Lower lobe of right lung (tissue), 2 donors: Measurements from ENCODE around the gene HENMT1. TPM values are rescaled to one million over a fixed set of nuclear protein-coding genes. Genes with fewer than 3 reads are reported as not detected.

Experiments used
- ATAC-seq, 2 donors: fragments of 200-7000 bp; cut with Tn5 transposase; one replicate each; pipeline ENCODE4 v1.9.1; 2020 to 2022; ENCODE audit warnings: mild to moderate bottlenecking in 2 of 2, moderate library complexity in 2 of 2
- DNase-seq: peaks from one replicate; pipeline ENCODE4 v3.0.0-alpha.2; 2020
- H3K27ac ChIP-seq: fragments of 200-600 bp; one replicate; pipeline ENCODE4 v1.8.0; 2022
- H3K27me3 ChIP-seq: fragments of 200-600 bp; one replicate; pipeline ENCODE4 v1.8.0; 2022; ENCODE audit warnings: low read depth
- H3K36me3 ChIP-seq: fragments of 200-600 bp; one replicate; pipeline ENCODE4 v1.8.0; 2022; ENCODE audit warnings: mild to moderate bottlenecking
- H3K4me1 ChIP-seq: fragments of 200-600 bp; one replicate; pipeline ENCODE4 v1.8.0; 2022
- H3K4me3 ChIP-seq: fragments of 200-600 bp; one replicate; pipeline ENCODE4 v1.8.0; 2022; ENCODE audit warnings: mild to moderate bottlenecking
- H3K9me3 ChIP-seq: fragments of 200-600 bp; one replicate; pipeline ENCODE4 v1.8.0; 2022
- intact Hi-C: fragments of 100-400 bp; cut with DNase I; formaldehyde crosslinking; loops from one replicate; pipeline ENCODE4 v1.11.0; 2022
- total RNA-seq: library from RNA; stranded (reverse); fragmentation: NEBNext Ultra II Directional; extraction: Animal tissue kit (Norgen Biotek cat#: 25700); gene quantifications from one replicate; pipeline ENCODE4 v1.2.1, GENCODE V29; 2021
- TF ChIP-seq, protein P1 (sequence below): fragments of 200-600 bp; IDR thresholded peaks from one replicate; pipeline ENCODE4 v1.8.0; 2022; ENCODE audit warnings: antibody characterized with exemption, mild to moderate bottlenecking
- donor health status: DM: no; HTN: yes; CAD: no; lungs with severe emphysema.

HENMT1 gene
- total RNA-seq, 1 donor from 2014 or later, result 6.5 TPM

DNA sequence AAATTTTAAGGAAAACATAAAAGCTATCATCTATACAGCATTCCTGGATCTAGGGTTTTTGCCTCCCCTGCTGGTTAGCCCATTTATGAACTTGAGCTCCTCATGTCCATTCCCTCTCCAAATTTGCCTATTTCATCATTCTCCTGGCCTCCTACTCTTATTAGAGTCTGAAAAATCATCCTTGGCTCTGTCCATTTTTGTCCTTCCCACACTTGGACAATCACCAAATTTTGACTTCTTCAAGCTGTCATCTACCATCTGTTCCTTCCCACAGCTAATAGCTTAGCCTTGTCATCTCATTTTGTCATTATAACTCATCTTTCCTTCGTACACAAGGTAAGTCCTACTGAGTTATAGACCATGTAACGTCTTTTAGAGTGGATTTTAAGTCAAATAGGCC, 2.2 kb upstream of the HENMT1 start:
- no peaks in the 10 kb centered on the region for H3K4me1 ChIP-seq
- no peak for ATAC-seq
- H3K27ac ChIP-seq, result no peak overlapping the region
- no peak for DNase-seq
- H3K9me3 ChIP-seq, result no peaks in the 10 kb centered on the region
- H3K27me3 ChIP-seq, result no peaks in the 10 kb centered on the region
- intact Hi-C loops, result no loop called here
- H3K36me3 ChIP-seq, result no peaks in the 10 kb centered on the region
- no peak overlapping the region for H3K4me3 ChIP-seq
- TF ChIP-seq, protein P1, sequence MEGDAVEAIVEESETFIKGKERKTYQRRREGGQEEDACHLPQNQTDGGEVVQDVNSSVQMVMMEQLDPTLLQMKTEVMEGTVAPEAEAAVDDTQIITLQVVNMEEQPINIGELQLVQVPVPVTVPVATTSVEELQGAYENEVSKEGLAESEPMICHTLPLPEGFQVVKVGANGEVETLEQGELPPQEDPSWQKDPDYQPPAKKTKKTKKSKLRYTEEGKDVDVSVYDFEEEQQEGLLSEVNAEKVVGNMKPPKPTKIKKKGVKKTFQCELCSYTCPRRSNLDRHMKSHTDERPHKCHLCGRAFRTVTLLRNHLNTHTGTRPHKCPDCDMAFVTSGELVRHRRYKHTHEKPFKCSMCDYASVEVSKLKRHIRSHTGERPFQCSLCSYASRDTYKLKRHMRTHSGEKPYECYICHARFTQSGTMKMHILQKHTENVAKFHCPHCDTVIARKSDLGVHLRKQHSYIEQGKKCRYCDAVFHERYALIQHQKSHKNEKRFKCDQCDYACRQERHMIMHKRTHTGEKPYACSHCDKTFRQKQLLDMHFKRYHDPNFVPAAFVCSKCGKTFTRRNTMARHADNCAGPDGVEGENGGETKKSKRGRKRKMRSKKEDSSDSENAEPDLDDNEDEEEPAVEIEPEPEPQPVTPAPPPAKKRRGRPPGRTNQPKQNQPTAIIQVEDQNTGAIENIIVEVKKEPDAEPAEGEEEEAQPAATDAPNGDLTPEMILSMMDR, result no peak

DNA sequence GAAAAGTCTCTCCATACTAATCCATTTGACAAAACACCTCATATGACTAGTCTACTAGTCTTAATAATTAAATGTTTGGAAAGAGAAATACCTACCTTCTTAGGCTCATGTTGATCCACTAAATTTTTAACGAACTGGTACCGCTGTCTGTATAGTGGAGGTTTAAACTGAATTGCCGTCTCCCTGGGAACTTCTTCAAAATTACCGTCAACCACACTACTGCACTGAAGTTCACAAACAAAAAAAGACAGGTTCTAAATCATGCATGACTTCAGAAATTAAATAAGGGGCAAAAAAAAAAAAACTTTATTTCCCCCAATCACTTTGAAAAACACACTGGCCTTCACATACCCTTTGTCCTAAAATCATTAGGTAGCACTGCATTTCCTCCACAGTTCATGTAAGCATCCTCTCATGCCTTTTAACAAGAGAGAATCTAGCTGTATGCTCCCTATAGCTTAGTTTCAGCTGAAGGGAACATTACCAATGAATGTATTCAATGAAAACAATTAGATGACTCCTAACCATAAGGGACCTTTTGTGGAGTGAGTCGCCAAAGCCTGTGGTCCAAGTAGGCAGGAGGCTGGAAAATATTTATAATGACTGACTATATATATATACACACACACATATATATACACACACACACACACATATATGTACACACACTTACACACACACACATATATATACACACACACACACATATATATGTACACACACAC, 3.4 kb downstream of the HENMT1 start:
- no peak for DNase-seq

DNA sequence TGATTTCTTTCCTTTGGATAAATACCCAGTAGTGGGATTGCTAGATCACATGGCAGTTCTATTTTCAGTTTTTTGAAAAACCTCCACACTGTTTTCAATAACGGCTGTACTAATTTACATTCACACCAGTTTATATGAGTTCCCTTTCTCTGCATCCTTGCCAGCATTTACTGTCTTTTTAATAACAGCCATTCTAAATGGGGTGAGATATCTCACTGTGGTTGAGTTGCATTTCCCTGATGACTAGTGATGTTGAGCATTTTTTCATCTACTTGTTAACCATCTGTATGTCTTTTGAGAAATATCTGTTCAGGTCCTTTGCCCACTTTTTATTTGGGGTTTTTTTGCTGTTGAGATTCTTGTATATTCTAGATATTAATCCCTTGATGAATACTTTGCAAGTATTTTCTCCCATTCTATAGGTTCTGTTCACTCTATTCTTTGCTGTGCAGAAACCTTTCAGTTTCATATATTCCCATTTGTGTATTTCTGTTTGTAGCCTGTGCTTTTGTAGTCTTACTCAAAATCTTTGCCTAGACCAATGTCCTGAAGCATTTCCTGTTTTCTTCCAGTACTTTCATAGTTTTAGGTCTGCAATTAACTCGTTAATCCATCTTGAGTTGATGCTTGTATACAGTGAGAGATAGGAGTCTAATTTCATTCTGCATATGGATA, 7.3 kb downstream of the HENMT1 start:
- TF ChIP-seq, protein P1, result no peak
- H3K27me3 ChIP-seq, result no peaks in the 10 kb centered on the region
- no peaks in the 10 kb centered on the region for H3K36me3 ChIP-seq
- DNase-seq (no peak), ATAC-seq (no peak)
- H3K4me3 ChIP-seq, result no peak overlapping the region
- no peaks in the 10 kb centered on the region for H3K4me1 ChIP-seq
- intact Hi-C loops, result no loop called here
- H3K27ac ChIP-seq, result no peak overlapping the region
- H3K9me3 ChIP-seq, result no peaks in the 10 kb centered on the region

More for the DNA sequence above, 3.4 kb downstream of the HENMT1 start:
- intact Hi-C loops, result no loop called here
- Histone ChIP-seq H3K9me3 (no peaks in the 10 kb centered on the region), H3K4me3 (no peak overlapping the region), H3K4me1 (no peaks in the 10 kb centered on the region), H3K27me3 (no peaks in the 10 kb centered on the region), H3K27ac (no peak overlapping the region), H3K36me3 (no peaks in the 10 kb centered on the region)
- TF ChIP-seq, protein P1, result no peak
- ATAC-seq, result no peak

DNA sequence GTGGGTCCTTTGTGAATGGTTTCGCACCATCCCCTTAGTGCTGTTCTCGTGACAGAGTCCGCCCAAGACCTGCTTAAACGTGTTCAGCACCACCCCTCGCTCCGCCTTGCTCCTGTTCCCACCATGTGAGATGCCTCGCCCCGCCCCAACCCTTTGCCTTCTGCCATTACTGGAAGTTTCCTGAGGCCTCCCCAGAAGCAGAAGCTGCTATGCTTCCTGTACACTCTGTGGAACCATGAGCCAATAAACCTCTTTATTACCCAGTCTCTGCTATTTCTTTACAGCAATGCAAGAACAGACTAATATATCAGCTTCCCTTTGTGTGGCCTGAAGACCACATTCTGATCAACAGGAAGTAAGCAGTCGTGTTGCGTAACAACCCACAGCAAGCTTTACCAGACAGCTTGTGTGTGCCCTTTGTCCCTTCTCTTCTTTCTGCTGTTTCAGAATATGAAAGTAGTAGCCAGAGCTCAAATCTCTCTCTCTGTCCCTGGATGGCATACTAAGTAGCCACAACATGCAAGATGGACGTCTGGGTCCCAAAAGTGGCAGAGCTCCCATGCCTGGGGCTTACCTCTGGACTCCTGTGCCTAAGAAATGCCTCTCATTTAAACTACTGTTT, 14.1 kb downstream of the HENMT1 start:
- Histone ChIP-seq H3K4me1 (peaks cover 35% of the 10 kb centered on the region), H3K9me3 (no peaks in the 10 kb centered on the region), H3K4me3 (no peak overlapping the region), H3K27ac (peak overlapping the region; percentile 85), H3K36me3 (no peaks in the 10 kb centered on the region), H3K27me3 (no peaks in the 10 kb centered on the region)
- TF ChIP-seq, protein P1, result no peak
- intact Hi-C loops, result no loop called here
- peak; percentile 95 for DNase-seq
- peak; percentile 84 to 91 for ATAC-seq

DNA sequence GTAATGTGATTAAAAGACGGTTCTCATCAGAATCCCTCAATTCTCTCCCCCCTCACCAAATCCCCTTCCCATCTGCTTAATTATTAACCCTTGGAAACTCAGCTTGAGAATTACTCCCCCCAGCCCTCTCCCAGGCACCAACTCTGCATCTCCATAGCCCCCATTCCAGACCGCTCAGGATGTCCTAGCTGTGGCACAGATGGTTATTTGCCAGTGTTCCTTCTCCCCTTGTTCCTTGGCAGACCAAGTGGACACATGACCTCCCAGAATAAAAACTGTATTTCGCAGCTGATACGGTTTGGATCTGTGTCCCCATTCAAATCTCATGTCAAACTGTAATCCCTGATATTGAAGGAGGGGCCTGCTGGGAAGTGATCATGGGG, 14.6 kb downstream of the HENMT1 start:
- TF ChIP-seq, protein P1, result no peak
- H3K4me1 ChIP-seq, result peaks cover 35% of the 10 kb centered on the region
- intact Hi-C loops, result no loop called here
- ATAC-seq (no peak), DNase-seq (no peak)
- no peaks in the 10 kb centered on the region for H3K27me3 ChIP-seq
- peak overlapping the region; percentile 85 for H3K27ac ChIP-seq
- H3K4me3 ChIP-seq, result no peak overlapping the region
- H3K9me3 ChIP-seq, result no peaks in the 10 kb centered on the region
- no peaks in the 10 kb centered on the region for H3K36me3 ChIP-seq
